KG1 (cell line): ENCODE measurements around the gene MEGF11.

ENCODE experiments used
- DNase-seq: peaks from one replicate; lab custom pipeline; 2025; lab: John Stamatoyannopoulos, UW

Gene MEGF11

DNA sequence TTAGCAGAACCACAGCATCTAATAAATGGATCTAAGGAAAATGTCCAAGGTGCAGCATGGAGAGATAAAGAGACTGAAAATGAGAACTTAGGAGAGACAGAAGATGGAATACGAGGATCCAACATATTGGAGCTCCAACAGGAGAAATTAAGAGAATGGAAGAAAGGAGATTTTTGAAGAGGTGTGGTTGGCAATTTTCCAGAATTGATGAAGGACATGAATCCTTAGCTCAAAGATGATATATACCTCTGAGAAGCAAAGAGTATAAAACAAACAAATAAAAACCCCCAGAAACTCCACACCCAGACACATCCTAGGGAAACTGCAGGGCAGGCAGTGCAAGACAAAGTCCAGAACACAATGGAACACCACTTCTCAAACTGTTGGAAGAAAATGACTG, 141.2 kb downstream of the MEGF11 start:
- DNase-seq: no peak

DNA sequence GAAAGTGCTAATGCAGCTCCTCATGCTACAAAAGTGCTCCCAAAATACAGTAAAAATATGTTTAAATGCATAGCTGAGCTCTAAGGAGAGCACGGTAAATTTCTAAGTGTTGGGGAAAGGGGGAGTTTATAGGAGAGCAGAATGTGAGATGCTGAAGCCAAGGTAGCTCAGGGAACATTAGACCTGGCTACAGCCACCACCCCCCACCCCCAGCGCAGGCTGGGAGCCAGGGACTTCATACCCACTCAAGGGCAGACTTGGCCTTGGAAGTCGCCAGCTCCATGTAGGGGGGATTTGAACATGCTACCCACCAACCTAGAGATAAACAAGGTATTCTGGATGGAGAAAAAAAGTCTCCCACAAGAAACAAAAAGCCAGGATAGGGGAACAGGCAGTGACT, 142.2 kb downstream of the MEGF11 start:
- DNase-seq: no peak

DNA sequence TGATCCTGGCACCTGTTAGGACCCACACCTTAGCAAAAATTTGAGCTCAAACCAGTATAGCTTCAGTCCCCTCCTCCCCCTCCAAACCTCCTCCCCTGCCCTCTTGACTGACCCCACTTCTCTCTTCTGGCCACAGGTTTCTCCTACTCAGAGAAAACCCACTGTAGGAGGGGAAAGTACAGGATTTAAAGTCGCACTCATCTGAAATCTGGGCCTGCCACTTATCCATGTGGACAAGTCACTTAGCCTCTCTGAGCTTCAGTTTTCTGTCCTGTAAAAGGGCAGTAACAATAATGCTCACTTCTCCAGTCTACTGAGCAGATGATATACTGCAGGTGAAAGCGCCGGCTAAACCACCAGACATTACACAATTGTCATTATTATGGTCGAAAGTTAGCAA, 142.7 kb downstream of the MEGF11 start:
- DNase-seq: no peak

DNA sequence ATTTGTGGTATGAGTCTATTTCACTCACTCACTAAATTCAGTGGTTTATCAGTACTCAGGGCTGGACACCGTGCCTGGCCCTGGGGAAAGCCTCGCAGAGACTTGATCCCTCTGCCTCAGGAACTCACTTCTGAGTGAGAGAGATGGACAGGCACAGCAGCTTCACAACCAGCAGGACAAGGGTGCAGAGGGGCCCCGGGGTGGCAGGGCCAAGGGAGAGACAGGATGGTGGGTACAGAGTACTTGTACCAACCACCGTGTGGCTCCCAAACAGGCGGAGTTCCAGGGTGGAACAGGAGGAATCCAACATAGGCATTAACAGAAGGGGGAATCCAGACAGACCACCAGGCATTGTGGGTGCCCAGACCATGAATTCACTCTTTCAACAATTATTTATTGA, 143.7 kb downstream of the MEGF11 start:
- DNase-seq: no peak

DNA sequence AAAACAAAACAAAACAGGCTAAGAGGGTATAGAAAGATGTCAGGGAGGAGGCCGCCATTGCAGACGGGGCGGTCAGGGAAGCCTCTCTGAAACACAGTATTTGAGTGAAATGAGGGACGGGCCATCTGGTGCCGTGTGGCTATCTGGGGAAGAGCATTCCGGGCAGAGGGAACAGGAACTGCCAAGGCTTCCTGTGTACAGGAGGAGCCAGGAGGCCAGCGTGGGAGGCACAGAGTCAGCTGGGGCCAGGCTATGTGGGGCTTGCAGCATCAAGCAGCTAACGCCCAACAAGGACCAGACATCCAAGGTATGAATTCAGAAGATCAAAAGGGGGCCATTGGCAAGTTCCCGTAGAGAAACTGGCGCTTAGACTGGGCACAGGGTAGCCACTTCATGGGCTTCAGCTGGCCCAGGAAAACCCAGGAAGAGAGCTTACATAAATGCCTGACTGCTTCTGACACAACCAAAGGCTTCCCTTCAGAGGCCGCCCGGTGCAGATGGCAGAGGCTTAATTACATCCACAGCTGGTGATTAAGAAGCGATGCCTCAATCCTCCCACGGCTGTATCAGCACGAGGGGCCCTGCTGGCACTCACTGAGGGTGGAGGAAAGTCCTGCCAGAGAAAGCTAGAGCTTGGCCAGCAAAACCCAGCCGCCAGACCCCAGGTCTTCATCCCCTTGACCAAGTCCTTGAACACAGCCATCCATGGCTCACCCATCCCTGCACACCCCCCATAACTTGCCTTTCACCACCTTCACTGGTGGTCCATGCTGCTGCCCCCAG, 144.9 kb downstream of the MEGF11 start:
- DNase-seq: no peak

DNA sequence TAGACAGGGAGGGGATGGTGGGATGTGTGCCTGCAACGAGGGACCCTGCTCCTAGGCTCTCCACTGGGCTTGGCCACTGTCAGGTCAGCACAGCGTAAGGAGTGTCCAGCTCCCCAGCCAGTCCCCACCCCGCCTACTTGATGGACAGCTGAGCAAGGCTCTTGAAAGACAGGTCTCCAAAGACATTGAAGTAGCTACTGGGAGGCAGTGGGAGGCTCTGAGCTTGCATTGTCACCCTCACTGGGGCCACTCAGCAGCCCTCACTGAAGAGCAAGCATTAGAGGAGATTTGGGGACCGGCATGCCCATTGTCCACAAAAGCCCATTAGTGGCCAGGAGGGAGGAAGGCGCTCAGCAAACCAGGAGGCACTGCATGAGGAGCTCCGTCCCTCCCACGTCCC, 146.5 kb downstream of the MEGF11 start:
- no peak for DNase-seq

DNA sequence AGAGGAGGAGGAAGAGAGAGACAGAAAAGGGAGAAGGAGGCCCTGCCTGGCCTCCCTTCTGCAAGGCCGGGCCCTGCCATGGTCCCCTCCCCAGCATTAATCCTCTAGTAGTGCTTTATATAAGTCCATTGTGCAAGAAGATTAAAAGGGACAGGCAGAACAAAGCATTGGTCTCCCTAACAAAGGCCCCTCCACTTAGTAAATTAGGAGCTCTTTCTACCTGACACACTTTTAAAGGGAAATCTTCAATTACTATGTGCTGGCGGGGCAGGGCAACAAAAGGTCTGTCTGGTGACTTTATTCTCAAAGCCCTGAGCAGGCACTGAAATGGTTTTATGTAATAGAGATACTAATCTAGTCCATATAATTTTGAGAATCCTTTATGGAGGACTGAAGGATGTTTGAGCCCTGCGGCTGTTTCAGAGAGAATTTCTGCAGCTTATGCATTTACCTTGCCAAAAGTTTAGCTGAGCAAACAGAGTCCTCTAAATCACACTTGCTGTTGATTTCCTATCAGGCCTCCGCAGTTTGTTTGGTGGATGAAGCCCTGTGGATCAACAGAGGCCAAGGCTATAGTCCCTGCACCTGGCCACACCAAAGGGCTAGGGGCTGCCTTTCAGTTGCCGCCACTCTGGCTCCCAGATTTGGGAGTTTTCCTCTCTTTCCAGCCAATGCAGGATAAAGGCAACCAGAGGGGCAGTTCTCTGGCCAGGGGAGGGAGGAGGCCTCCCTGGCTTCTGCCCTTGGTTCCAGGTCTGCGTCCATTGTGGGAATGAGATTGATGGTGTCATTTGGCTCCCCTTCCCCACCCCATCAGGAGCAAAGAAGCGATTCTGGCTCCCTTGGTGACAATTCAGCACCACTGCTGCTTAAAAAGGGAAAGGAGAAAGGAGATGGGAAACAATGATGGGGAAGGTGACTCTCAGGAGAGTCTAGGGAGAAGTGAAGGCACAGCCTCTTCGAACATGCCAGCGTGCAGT, 148.0 kb downstream of the MEGF11 start:
- no peak for DNase-seq

DNA sequence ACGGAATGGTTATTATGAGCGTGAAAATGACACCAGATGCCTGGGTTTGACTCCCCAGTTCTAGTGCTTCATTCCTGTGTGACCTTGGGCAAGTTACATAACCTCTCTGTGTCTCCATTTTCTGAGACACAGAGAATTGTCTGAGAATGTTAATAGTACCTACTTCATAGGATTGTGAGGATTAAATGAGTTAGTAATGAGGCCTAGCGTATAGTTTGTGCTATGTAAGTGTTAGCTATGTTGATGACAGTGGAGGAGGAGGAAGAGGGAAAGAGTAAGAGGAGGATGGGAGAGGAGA, 150.3 kb downstream of the MEGF11 start:
- no peak for DNase-seq

DNA sequence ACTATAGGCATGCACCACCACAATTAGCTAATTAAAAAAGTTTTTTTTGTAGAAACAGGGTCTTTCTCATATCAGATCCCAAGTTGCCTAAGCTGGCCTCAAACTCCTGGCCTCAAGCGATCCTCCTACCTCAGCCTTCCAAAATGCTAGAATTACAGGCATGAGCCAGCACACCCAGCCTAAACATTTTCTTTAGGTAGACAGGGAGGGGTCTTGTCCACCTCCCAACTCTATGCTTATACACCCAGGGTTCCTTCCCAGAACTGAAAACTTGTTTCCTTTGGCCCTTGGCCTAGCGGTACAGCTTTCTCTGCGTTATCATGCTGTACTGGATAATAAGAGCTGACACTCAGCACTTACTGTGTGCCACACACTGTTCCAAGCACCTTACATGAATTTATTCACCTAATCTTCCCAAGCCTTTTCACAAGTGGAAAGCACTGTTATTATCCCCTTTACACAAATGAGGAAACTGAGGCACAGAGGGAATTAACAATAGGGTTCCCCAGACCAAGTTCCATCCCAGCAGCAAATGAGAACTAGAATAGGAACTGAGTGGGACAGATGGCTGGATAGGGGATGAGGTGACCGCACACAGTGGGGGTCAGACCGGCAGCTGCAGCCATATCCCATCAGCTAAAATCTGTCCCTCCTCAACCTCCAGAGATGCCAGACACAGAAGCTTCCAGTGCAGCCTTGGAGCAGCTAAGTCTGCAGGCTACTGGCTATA, 150.8 kb downstream of the MEGF11 start:
- DNase-seq: no peak

DNA sequence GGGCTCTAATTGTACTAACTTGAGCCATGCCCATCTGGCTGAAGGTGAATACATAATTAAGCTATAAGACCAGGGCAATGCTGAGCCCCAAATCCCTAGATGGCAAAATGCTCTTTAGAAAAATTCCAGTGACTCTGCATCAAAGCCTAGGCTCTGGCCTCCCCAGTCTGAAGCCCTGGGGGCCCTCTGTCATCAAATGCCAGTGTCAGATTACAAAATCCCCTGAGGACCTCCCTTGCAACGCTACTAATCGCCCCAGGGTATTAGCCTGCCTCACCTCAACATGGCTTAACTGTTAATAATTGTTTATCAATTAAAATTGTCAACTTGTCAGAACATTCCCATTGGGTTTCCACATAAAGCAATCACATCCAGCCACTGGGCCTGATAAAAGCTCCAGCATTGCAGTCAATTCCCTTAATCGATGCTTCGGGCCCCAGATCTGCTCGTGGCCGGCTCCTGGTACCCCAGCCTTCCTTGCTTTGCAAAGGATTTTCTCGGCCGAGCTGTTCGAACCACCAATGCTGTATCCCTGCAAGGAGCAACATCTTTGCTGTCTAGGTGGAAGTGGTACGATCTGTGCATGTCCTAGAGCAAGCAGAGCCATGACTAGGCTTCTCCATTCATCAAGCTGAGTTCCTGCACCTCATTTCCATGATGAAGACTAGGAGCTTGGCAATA, 151.7 kb downstream of the MEGF11 start:
- DNase-seq: no peak

DNA sequence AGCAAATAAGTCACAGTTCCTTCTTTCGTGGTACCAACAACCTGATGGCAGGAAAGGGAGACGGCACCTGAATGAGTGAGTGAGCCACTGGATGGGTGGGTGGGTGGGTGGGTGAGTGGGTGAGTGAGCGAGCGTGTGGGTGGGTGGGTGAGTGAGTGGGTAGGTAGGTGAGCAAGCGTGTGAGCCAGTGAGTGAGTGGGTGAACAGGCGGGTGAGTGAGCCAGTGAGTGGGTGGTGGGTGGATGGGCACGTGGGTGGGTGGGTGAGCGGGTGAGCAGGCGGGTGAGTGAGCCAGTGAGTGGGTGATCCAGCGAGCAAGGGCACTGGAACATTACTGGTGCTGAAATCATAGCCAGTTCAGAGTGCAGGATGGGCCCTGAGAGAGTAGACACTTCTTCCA, 152.8 kb downstream of the MEGF11 start:
- DNase-seq: no peak

DNA sequence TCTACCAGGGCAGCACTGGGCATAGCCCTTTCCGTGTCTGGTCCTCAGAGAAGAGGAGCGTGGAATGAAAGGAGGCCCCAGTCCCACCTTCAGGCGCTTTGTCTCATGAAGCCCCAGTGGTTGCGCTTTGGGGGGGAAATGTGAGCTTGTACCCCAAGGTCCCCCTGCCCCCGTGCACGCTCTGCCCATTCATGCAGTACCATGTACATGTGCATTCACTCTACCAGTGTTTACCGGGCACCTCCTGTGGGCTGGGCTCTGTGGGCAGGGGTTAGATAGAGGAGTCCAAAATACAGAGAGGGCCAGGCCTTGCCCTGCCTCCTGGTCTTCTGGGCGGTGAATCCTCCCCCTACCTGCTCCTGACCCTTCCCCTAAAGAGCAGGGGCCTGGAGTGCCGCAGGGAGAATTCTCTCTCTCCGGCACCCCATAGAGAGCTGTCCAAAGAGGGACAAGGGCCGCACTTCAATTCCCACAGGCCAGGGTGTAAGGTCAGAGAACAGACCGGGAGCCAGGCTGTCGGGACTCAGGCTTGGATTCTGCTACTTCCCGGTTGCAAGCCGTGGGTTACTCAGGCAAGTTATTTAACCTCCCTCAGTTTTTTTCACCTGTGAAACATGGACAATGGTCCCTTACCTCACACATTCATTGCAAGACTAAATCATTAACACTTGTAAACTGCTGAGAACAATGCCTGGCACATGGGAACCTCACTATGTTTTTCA, 153.4 kb downstream of the MEGF11 start:
- no peak for DNase-seq

DNA sequence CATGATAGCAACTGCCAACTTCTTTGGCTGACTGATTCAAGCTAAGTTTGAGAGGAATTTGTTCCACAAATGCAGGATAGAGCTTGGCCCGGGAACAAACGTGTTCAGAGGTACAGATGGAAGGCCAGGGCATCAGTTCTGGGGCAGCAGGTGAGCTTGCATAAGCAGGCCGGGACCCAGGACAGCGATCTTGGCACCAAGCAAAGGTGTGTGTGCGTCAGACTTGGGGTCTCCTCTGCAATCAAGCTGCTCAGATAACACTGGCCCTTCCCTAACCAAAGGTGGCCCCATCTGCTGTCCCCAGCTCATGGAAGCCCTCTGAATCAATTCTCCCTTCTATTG, 155.6 kb downstream of the MEGF11 start:
- DNase-seq: no peak

DNA sequence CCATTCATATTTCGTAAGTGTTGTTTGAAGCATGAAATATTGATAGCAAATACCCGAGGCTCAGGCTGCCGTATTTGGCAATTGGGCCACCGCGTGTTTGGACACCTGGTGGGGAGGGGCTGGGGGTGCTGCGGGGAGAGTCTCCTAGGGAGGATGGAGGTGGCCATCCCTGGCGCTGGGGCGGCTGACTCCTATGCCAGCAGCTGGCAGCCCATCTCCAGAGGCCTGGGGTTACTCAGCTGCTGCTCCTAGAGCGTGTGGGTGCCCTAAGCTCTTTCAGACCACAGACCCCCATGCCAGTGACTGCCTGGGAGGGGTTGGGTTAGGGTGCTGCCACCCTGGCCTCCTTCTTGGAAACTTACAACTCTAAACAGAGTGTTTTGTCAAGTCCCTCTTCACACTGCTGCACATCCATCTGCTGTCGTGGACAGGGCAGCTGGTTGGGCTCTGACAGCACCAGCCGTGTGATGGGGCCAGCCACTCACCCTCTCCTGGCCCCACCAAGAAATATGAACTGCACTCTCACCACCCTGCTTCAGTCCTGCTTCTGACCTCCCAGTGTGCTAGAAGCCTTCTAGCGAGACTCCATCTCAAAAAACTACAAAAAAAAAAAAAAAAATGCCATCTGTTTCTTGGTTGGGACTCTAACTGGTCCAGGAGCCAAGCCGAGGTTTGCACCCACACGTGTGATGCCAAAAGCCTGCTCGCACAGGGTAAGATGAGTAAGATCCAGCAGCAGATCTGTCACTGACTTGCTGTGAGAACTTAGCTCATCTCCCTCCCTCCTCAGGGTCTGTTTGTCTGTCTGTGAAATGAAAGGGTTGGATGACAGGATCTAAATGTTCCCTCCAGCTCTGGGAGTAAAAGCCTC, 156.2 kb downstream of the MEGF11 start:
- no peak for DNase-seq

DNA sequence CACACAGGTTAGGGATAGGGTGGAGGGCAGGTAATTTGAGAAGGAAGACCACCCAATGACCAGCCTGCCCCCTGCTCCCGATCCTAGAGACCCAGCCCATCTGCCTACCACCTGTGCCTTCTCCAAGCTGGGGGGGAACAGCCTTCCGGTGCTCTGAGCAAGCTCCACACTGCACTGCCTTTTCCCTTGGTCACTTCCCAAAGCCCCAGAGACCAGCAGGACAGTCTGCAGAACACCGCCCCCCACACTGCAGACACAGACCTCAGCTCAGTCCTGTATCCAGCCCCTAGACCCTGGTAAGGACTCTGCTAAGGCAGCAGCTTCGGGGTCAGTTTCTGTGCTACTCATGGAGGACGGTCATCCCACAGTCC, 156.9 kb downstream of the MEGF11 start:
- no peak for DNase-seq

DNA sequence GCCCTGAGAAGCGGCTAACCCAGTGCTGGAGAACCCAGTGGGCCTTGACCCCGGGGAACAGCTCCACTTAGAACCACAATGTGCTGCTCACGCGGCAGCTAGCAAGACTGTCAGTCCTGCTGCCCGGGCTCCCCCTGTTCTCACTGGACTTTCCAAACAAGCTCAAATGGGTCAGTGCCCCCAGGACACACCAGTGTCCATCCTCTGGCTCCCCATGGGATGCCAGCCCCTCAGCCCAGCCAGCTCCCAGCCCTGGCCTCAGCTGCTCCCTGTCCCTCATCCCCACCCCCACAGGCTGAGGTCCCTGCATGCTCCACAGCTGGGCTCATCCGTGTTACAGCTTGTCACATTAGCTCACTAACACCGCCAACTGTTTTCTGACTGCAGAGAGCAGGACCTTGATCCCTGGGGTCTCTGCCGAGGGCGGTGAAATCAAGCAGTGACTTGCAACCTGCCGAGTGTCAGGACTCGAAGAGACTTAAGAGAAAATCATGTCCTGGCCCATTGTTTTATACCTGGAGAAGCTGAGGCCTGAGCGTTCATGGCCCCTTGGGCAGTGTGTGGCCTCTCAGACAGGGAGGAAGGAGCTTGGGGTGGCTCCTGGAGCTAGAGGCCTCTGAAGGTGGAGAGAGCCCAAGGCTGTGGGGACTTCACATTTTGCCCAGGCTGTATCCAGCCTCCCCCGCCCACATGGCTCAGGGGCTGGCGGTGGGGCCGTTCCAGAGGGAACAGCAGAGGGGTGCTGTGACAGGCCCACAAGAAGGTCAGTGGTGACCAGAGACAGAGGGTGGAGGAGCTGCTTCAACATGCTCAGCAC, 157.5 kb downstream of the MEGF11 start:
- no peak for DNase-seq

DNA sequence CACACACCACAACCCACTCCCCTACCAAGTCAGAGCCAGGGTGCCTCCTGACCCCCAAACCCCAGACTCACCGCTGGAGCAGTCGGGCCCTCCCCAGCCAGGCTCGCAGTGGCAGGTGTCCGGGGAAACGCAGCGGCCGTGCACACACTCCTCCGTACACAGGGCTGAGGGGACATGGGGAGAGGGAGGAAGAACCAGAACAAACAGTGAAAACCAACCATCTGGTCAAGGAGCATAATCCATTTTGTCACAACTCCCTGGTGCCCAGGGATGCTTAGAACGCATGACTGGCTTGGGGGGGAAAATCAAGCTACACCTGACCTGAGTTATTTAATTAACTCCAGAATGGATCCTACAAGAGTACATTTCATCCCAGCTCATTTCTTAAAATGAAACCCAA, 159.2 kb downstream of the MEGF11 start:
- no peak for DNase-seq

DNA sequence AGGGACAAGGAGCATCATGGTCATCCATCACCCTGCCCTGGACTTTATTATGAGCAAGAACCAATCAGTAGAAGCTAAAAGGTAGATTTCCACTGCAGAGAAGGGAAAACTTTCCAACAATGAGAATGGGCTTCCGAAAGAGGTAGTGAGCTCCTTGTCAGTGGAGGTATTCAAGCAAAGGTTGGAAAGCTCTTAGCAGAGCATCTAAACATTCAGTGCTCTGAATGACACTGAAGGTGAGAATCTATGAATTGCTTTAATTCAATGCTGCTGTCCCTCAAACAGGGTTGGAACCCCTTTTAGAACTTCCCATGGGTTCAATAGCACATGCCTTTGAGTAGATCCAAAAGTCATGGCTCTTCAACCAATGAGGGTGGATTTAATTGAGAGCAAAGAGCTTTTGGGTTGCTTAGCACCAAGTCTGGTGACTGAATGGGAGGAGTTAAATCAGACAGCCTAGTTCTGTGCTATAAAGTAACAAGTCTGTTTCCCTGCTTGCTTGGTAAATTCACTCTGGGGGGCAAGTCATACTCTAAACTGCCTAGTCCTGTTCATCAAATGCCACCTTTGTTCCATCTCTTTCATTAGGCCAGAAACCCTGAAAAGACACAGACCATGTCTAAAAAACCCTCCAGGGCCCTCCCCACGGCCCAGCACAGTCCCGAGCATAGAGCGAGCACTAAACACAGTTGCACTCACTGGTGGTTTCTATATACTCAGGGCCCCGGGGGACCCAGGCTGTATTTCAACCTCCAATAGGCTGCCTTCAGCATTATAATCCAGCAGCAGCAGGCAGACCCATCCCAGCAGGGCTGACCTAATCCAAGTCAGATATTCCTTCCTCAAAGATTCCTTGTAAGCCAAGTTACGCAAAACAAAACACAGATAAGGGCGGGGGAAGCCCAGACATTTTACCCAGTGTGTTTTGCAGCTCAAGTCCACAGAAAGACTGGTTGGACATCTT, 161.2 kb downstream of the MEGF11 start:
- no peak for DNase-seq

DNA sequence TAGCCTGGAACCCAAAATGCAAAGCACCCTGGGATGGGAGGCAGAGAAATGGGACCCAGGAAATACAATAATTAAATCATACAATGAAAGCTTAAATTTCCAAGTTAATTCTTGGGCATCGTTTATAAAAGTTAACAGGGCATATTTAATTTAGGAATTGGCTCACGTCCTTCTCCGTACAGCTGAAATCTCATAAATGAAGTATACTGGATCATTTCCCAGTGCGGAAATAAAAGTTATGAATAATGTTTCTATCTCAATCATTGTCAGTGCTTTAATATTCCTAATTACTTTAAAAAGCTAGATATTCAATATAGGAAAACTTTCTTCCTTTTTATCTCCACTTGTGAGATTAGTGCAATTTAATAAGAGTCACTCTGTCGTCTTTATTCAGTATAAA, 164.0 kb downstream of the MEGF11 start:
- DNase-seq: no peak
